Ramos (cell line): Measurements from ENCODE around the gene CASP9.
"Not testable (repeated sequence)": the region's sequence is repeated elsewhere in the genome, so short reads cannot be mapped to it uniquely, and the experiment has no call there.

Experiments used
- in situ Hi-C: fragments of 300-500 bp; cut with MboI; formaldehyde crosslinking; loops from one replicate; pipeline ENCODE4 v1.14.3; 2022; ENCODE audit warnings: low sequenced_read_pairs; ENCODE audit not compliant: unreplicated experiment

CASP9 gene

GRCh38 chr1:15472587-15472986 lies 51.4 kb downstream of the CASP9 start:
- in situ Hi-C loops = no loop called here

- in situ Hi-C loops = not testable (repeated sequence)
Observed at GRCh38 chr1:15471723-15472122, 52.3 kb downstream of the CASP9 start.

GRCh38 chr1:15471067-15471466 lies 52.9 kb downstream of the CASP9 start:
- in situ Hi-C loops = not testable (repeated sequence)

GRCh38 chr1:15469821-15470448 lies 54.1 kb downstream of the CASP9 start:
- in situ Hi-C loops = not testable (repeated sequence)

GRCh38 chr1:15469361-15469760 lies 54.7 kb downstream of the CASP9 start:
- in situ Hi-C loops = no loop called here

GRCh38 chr1:15468145-15468544 lies 55.9 kb downstream of the CASP9 start:
- in situ Hi-C loops = no loop called here

- in situ Hi-C loops = not testable (repeated sequence)
Observed at GRCh38 chr1:15466955-15467625, 56.9 kb downstream of the CASP9 start.

GRCh38 chr1:15465674-15466073 lies 58.3 kb downstream of the CASP9 start:
- in situ Hi-C loops = no loop called here

- in situ Hi-C loops = not testable (repeated sequence)
Observed at GRCh38 chr1:15463926-15464322, 60.1 kb downstream of the CASP9 start.

GRCh38 chr1:15463064-15463800 lies 60.8 kb downstream of the CASP9 start:
- in situ Hi-C loops = not testable (repeated sequence)

- in situ Hi-C loops = no loop called here
Observed at GRCh38 chr1:15460708-15461095, 63.3 kb downstream of the CASP9 start.

- in situ Hi-C loops = no loop called here
Observed at GRCh38 chr1:15459771-15460707, 64.0 kb downstream of the CASP9 start.

- in situ Hi-C loops = not testable (repeated sequence)
Observed at GRCh38 chr1:15458388-15458787, 65.6 kb downstream of the CASP9 start.

GRCh38 chr1:15457585-15457984 lies 66.4 kb downstream of the CASP9 start:
- in situ Hi-C loops = no loop called here

- in situ Hi-C loops = no loop called here
Observed at GRCh38 chr1:15456313-15456954, 67.6 kb downstream of the CASP9 start, which contains the start of gene CELA2A. CELA2A (plus strand) TSS chr1:15456732; CDS start chr1:15456754, 22 bp downstream.

GRCh38 chr1:15455522-15455921 lies 68.5 kb downstream of the CASP9 start:
- in situ Hi-C loops = no loop called here

- in situ Hi-C loops = no loop called here
Observed at GRCh38 chr1:15454256-15454655, 69.8 kb downstream of the CASP9 start.

- in situ Hi-C loops = no loop called here
Observed at GRCh38 chr1:15453734-15454133, 70.3 kb downstream of the CASP9 start.

- in situ Hi-C loops = no loop called here
Observed at GRCh38 chr1:15452866-15453571, 71.0 kb downstream of the CASP9 start.
